Measurements from ENCODE around the gene GDNF. TPM values are rescaled to one million over a fixed set of nuclear protein-coding genes. Genes with fewer than 3 reads are reported as not detected.

The GDNF gene
- total RNA-seq, 2 experiments from 2014 or later = not detected

DNA sequence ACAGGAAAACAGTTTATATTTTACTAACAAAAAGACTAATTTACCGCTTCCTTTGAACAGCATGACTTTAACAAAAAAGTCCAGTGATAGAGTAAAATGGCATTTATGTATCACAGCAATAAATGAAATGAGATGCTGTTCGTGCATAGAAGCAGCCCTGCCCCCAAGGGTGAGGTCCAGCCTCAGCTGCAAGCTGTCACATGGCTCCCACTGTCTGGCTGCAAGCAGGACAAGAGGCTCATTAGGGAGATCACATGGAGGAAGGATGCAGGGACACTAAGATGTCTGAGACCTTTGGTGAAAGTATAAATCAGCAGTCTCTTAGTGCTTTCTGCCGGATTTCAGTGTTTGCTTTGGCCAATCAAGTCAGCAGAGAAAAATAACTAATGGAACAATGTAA is 23.0 kb downstream of the GDNF start:
- no peak for DNase-seq
- H3K27me3 Mint-ChIP-seq = peaks cover 1% of the 10 kb centered on the region
- no peaks in the 10 kb centered on the region for H3K9me3 Mint-ChIP-seq
- TF ChIP-seq, protein P1, sequence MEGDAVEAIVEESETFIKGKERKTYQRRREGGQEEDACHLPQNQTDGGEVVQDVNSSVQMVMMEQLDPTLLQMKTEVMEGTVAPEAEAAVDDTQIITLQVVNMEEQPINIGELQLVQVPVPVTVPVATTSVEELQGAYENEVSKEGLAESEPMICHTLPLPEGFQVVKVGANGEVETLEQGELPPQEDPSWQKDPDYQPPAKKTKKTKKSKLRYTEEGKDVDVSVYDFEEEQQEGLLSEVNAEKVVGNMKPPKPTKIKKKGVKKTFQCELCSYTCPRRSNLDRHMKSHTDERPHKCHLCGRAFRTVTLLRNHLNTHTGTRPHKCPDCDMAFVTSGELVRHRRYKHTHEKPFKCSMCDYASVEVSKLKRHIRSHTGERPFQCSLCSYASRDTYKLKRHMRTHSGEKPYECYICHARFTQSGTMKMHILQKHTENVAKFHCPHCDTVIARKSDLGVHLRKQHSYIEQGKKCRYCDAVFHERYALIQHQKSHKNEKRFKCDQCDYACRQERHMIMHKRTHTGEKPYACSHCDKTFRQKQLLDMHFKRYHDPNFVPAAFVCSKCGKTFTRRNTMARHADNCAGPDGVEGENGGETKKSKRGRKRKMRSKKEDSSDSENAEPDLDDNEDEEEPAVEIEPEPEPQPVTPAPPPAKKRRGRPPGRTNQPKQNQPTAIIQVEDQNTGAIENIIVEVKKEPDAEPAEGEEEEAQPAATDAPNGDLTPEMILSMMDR (IDR thresholded peaks at IDR 0.05) = no peak
- no peak overlapping the region for H3K27ac Mint-ChIP-seq
- intact Hi-C loops (cut with micrococcal nuclease) = no loop called here
- H3K4me1 Mint-ChIP-seq (ENCODE audit: low read depth) = no peaks in the 10 kb centered on the region
- POLR2A ChIA-PET = no interaction called here
- CTCF ChIA-PET = no interaction called here
- ATAC-seq = no peak
- H3K4me3 Mint-ChIP-seq = no peak overlapping the region
- no peaks in the 10 kb centered on the region for H3K36me3 Mint-ChIP-seq (ENCODE audit: low read depth)

DNA sequence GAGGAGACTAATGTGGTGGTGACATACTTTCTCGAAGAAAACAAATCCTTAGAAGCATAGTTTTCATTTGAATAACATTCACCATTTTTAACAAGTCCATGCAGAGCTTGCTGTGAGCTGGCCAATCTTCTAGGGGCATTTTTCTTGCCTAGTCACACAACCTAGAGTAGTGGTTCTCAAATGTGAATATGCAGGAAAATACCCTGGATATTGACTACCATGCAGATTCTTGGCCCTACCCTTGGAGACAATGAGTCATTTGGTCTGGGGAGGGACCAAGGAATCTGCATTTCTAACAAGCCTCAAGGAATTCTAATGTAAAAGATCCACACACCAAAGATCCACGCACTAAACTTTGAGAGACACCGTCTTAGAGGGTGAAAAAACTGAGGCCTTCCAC is 23.5 kb downstream of the GDNF start:
- Mint-ChIP-seq H3K36me3 (ENCODE audit: low read depth) (no peaks in the 10 kb centered on the region), H3K27ac (no peak overlapping the region), H3K4me3 (no peak overlapping the region), H3K4me1 (ENCODE audit: low read depth) (no peaks in the 10 kb centered on the region), H3K27me3 (peaks cover 1% of the 10 kb centered on the region), H3K9me3 (no peaks in the 10 kb centered on the region)
- no peak for ATAC-seq
- POLR2A ChIA-PET = no interaction called here
- CTCF ChIA-PET = no interaction called here
- TF ChIP-seq, protein P1 (IDR thresholded peaks at IDR 0.05) = no peak
- intact Hi-C loops (cut with micrococcal nuclease) = no loop called here
- DNase-seq = no peak

DNA sequence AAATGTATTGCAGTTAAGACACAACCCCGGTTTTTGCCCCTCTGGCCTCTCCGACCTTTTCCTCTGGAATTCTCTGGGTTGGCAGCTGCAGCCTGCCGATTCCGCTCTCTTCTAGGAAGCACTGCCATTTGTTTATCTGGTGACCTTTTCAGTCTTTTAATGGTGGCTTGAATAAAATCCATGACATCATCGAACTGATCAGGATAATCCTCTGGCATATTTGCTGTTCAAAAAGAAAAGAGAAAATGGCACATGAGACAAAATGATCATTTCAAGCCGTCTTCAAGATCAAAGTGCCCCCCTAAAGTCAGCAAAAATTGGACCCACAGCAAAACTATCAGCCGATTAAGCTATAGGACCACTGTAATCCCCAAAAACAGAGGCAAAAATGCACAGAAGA is 23.9 kb downstream of the GDNF start:
- TF ChIP-seq, protein P1 (IDR thresholded peaks at IDR 0.05) = no peak
- Mint-ChIP-seq H3K4me3 (no peak overlapping the region), H3K27me3 (peaks cover 1% of the 10 kb centered on the region), H3K4me1 (ENCODE audit: low read depth) (no peaks in the 10 kb centered on the region), H3K36me3 (ENCODE audit: low read depth) (no peaks in the 10 kb centered on the region), H3K9me3 (no peaks in the 10 kb centered on the region), H3K27ac (no peak overlapping the region)
- DNase-seq (no peak), ATAC-seq (no peak)
- ChIA-PET POLR2A (no interaction called here), CTCF (no interaction called here)
- intact Hi-C loops (cut with micrococcal nuclease) = no loop called here

DNA sequence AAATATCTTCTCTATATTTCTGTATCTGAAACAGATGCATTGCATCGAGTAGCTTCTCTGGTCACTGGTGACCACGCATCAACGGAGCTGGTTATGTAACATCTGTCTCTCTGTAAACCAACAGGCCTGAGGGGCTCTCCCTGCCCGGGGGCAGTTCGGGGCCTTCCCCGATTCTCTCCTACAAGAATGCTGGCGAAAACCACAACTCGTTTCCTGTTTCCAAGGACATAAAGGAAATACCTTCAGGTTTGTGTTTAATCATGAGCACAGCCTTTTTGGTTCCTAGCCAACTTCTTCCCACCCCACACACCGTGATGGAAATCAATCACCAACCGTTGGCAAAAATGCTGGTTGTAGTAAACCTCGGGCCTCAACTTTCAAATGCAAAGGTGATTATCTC is 25.1 kb downstream of the GDNF start:
- TF ChIP-seq, protein P1 (IDR thresholded peaks at IDR 0.05) = no peak
- no peaks in the 10 kb centered on the region for H3K4me1 Mint-ChIP-seq (ENCODE audit: low read depth)
- CTCF ChIA-PET = no interaction called here
- peaks cover 1% of the 10 kb centered on the region for H3K27me3 Mint-ChIP-seq
- ATAC-seq = no peak
- no peaks in the 10 kb centered on the region for H3K9me3 Mint-ChIP-seq
- H3K27ac Mint-ChIP-seq = no peak overlapping the region
- DNase-seq = no peak
- POLR2A ChIA-PET = no interaction called here
- no peak overlapping the region for H3K4me3 Mint-ChIP-seq
- H3K36me3 Mint-ChIP-seq (ENCODE audit: low read depth) = no peaks in the 10 kb centered on the region
- intact Hi-C loops (cut with micrococcal nuclease) = no loop called here

DNA sequence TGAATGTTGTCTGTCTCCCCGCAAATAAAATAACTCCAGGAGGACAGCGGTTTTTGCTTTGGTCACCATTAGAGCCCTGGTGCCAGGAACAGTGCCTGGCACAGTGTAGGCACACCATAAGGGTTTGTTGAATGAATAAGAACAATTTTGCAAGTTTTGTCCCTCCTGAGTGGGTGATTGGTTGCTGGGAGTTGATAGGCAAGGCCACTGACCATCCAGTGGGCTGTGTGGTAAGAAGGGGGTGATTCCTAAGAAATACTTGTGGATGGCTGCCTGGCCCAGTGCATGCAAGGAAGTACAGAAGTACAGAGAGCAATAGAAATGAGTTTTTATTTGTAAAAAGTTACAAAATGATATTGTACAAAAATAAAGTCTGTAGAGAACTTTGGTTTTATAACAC is 27.5 kb downstream of the GDNF start:
- CTCF ChIA-PET = no interaction called here
- Mint-ChIP-seq H3K27ac (no peak overlapping the region), H3K27me3 (peaks cover 1% of the 10 kb centered on the region), H3K36me3 (ENCODE audit: low read depth) (no peaks in the 10 kb centered on the region), H3K4me3 (no peak overlapping the region), H3K9me3 (no peaks in the 10 kb centered on the region), H3K4me1 (ENCODE audit: low read depth) (no peaks in the 10 kb centered on the region)
- POLR2A ChIA-PET = no interaction called here
- ATAC-seq (no peak), DNase-seq (no peak)
- TF ChIP-seq, protein P1 (IDR thresholded peaks at IDR 0.05) = no peak
- intact Hi-C loops (cut with micrococcal nuclease) = no loop called here
